Osteocyte (in vitro differentiated cells): ENCODE measurements around the gene GGTLC1. TPM values are rescaled to one million over a fixed set of nuclear protein-coding genes. Genes with fewer than 3 reads are reported as not detected.
"Not testable (repeated sequence)": the region's sequence is repeated elsewhere in the genome, so short reads cannot be mapped to it uniquely, and the experiment has no call there.

Experiments used
- DNase-seq: peaks from one replicate; pipeline ENCODE4 v3.0.0; 2021; ENCODE audit warnings: mixed read lengths; ENCODE audit not compliant: unreplicated experiment; ENCODE audit errors: extremely low spot score
- H3K27ac Mint-ChIP-seq: one replicate; pipeline ENCODE4 v1.8.0; 2021; ENCODE audit warnings: mild to moderate bottlenecking, mixed read lengths; ENCODE audit not compliant: unreplicated experiment
- H3K27me3 Mint-ChIP-seq: one replicate; pipeline ENCODE4 v1.8.0; 2021; ENCODE audit warnings: mixed read lengths; ENCODE audit not compliant: unreplicated experiment
- H3K36me3 Mint-ChIP-seq: one replicate; pipeline ENCODE4 v1.8.0; 2021; ENCODE audit warnings: mixed read lengths; ENCODE audit not compliant: unreplicated experiment
- H3K4me1 Mint-ChIP-seq: one replicate; pipeline ENCODE4 v1.8.0; 2021; ENCODE audit warnings: mixed read lengths; ENCODE audit not compliant: unreplicated experiment
- H3K4me3 Mint-ChIP-seq: one replicate; pipeline ENCODE4 v1.8.0; 2021; ENCODE audit warnings: mild to moderate bottlenecking, moderate library complexity, mixed read lengths; ENCODE audit not compliant: unreplicated experiment
- H3K9me3 Mint-ChIP-seq: one replicate; pipeline ENCODE4 v1.8.0; 2021; ENCODE audit warnings: mixed read lengths; ENCODE audit not compliant: unreplicated experiment
- CTCF ChIP-seq: fragments of 200-600 bp; sonication (generic); IDR thresholded peaks from 2 replicates; pipeline ENCODE4 v1.5.0; 2021; ENCODE audit warnings: antibody characterized with exemption, mild to moderate bottlenecking, moderate library complexity
- total RNA-seq: library from RNA; stranded (reverse); gene quantifications from 2 replicates; pipeline ENCODE4 v1.2.1, GENCODE V29; 2021

The GGTLC1 gene
- total RNA-seq, 1 donor from 2014 or later = not detected

- peak; percentile 27 for TF ChIP-seq CTCF
- H3K4me3 Mint-ChIP-seq, H3K4me1 Mint-ChIP-seq, H3K27me3 Mint-ChIP-seq, H3K9me3 Mint-ChIP-seq, H3K36me3 Mint-ChIP-seq, H3K27ac Mint-ChIP-seq: not testable (repeated sequence)
- peak; percentile 46 for DNase-seq
Observed at GRCh38 chr20:23984476-23985023, 4.0 kb downstream of the GGTLC1 start.

- H3K36me3 Mint-ChIP-seq, H3K27ac Mint-ChIP-seq: not testable (repeated sequence)
Observed at GRCh38 chr20:23982112-23983018, 6.2 kb downstream of the GGTLC1 start.

GRCh38 chr20:23981526-23981925 is 7.1 kb downstream of the GGTLC1 start:
- not testable (repeated sequence) for H3K4me1 Mint-ChIP-seq, DNase-seq, H3K4me3 Mint-ChIP-seq, H3K9me3 Mint-ChIP-seq, H3K36me3 Mint-ChIP-seq, H3K27me3 Mint-ChIP-seq, H3K27ac Mint-ChIP-seq

More at GRCh38 chr20:23982112-23983018, 6.2 kb downstream of the GGTLC1 start:
- H3K9me3 Mint-ChIP-seq, H3K4me1 Mint-ChIP-seq, H3K4me3 Mint-ChIP-seq, H3K27me3 Mint-ChIP-seq, DNase-seq: not testable (repeated sequence)

- not testable (repeated sequence) for H3K36me3 Mint-ChIP-seq, H3K27me3 Mint-ChIP-seq, H3K9me3 Mint-ChIP-seq, H3K27ac Mint-ChIP-seq, H3K4me3 Mint-ChIP-seq, DNase-seq, H3K4me1 Mint-ChIP-seq
Observed at GRCh38 chr20:23981014-23981413, 7.6 kb downstream of the GGTLC1 start.

- not testable (repeated sequence) for H3K27me3 Mint-ChIP-seq, H3K4me1 Mint-ChIP-seq, H3K4me3 Mint-ChIP-seq, H3K36me3 Mint-ChIP-seq, H3K27ac Mint-ChIP-seq, DNase-seq, H3K9me3 Mint-ChIP-seq
Observed at GRCh38 chr20:23979899-23980811, 8.4 kb downstream of the GGTLC1 start.

- H3K9me3 Mint-ChIP-seq, H3K36me3 Mint-ChIP-seq, H3K27ac Mint-ChIP-seq, H3K27me3 Mint-ChIP-seq, DNase-seq, H3K4me1 Mint-ChIP-seq, H3K4me3 Mint-ChIP-seq: not testable (repeated sequence)
Observed at GRCh38 chr20:23979380-23979779, 9.2 kb downstream of the GGTLC1 start.

GRCh38 chr20:23978457-23978856 is 10.1 kb downstream of the GGTLC1 start:
- peak; percentile 20 for TF ChIP-seq CTCF
- not testable (repeated sequence) for H3K36me3 Mint-ChIP-seq, H3K4me1 Mint-ChIP-seq, H3K9me3 Mint-ChIP-seq, H3K4me3 Mint-ChIP-seq, H3K27me3 Mint-ChIP-seq, H3K27ac Mint-ChIP-seq
- peak; percentile 59 for DNase-seq
